HL-60 (cell line): ENCODE results near the gene SH3PXD2A.

Experiments
- POLR2AphosphoS5 ChIP-seq: IDR thresholded peaks from 2 replicates; pipeline ENCODE4 v1.6.1; 2012; ENCODE audit warnings: low read depth
- TF ChIP-seq, protein P1 (sequence below): IDR thresholded peaks from one replicate; pipeline ENCODE4 v1.5.1; 2011; ENCODE audit warnings: low read length, control low read depth, inconsistent platforms; ENCODE audit not compliant: insufficient read depth
- TF ChIP-seq, protein P2 (sequence below): IDR thresholded peaks from 2 replicates; pipeline ENCODE4 v1.6.1; 2012; ENCODE audit warnings: low read depth; ENCODE audit not compliant: insufficient replicate concordance

DNA sequence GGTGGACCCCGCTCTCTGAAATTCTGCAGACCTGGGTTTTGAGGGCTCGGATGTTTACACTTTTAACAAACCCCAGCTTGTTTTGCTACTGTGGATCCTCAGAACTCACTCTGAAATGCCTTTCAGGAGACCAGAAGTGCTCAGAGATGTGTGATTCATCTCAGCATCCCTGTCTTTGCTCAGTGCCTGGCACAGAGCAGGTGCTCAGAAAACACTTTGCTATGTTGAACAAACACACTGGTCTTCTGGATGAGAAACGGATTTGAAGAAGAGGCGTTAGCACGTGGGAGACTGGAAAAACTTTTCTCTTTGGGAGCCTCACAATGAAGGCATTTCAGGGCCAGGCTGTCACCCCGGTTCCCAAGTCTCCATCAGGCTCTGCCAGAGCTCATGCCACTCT lies 53.3 kb downstream of the SH3PXD2A start:
- TF ChIP-seq, protein P1, sequence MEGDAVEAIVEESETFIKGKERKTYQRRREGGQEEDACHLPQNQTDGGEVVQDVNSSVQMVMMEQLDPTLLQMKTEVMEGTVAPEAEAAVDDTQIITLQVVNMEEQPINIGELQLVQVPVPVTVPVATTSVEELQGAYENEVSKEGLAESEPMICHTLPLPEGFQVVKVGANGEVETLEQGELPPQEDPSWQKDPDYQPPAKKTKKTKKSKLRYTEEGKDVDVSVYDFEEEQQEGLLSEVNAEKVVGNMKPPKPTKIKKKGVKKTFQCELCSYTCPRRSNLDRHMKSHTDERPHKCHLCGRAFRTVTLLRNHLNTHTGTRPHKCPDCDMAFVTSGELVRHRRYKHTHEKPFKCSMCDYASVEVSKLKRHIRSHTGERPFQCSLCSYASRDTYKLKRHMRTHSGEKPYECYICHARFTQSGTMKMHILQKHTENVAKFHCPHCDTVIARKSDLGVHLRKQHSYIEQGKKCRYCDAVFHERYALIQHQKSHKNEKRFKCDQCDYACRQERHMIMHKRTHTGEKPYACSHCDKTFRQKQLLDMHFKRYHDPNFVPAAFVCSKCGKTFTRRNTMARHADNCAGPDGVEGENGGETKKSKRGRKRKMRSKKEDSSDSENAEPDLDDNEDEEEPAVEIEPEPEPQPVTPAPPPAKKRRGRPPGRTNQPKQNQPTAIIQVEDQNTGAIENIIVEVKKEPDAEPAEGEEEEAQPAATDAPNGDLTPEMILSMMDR, result no peak
- TF ChIP-seq, protein P2, sequence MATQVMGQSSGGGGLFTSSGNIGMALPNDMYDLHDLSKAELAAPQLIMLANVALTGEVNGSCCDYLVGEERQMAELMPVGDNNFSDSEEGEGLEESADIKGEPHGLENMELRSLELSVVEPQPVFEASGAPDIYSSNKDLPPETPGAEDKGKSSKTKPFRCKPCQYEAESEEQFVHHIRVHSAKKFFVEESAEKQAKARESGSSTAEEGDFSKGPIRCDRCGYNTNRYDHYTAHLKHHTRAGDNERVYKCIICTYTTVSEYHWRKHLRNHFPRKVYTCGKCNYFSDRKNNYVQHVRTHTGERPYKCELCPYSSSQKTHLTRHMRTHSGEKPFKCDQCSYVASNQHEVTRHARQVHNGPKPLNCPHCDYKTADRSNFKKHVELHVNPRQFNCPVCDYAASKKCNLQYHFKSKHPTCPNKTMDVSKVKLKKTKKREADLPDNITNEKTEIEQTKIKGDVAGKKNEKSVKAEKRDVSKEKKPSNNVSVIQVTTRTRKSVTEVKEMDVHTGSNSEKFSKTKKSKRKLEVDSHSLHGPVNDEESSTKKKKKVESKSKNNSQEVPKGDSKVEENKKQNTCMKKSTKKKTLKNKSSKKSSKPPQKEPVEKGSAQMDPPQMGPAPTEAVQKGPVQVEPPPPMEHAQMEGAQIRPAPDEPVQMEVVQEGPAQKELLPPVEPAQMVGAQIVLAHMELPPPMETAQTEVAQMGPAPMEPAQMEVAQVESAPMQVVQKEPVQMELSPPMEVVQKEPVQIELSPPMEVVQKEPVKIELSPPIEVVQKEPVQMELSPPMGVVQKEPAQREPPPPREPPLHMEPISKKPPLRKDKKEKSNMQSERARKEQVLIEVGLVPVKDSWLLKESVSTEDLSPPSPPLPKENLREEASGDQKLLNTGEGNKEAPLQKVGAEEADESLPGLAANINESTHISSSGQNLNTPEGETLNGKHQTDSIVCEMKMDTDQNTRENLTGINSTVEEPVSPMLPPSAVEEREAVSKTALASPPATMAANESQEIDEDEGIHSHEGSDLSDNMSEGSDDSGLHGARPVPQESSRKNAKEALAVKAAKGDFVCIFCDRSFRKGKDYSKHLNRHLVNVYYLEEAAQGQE, result no peak
- TF ChIP-seq POLR2AphosphoS5, result no peak
